ENCODE results near the gene ANTXRL. TPM values are rescaled to one million over a fixed set of nuclear protein-coding genes. Genes with fewer than 3 reads are reported as not detected.

Gene ANTXRL
- total RNA-seq, 1 donor from 2014 or later = not detected

DNA sequence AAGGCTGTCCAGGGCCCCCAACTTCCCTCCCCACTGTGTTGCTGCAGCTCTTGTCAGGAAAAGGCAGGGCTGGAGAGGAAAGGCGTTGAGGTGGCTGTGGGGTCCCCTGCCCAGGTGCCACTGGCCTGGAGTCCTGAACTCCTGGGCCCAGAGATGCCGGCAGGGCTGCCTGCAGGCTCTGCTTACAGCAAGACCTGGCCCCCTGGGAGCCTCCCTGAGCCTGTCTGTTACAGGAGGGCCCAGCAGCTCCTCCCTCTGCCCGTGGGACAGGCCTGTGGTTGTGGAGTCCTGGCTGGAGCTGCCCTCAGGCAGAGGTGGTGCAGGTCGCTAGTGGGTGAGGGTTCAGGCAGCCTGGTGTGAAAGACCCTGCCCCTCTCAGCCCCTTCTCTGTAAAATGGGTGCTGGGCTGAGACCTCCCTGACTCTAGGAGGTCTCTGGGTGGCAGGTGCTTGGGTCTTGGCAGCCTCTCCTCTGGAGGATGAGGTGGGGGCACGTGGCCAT is 9.9 kb downstream of the ANTXRL start:
- Mint-ChIP-seq H3K27ac (ENCODE audit: unreplicated experiment) (no peak overlapping the region), H3K9me3 (ENCODE audit: low read depth) (no peaks in the 10 kb centered on the region), H3K36me3 (ENCODE audit: low read depth) (no peaks in the 10 kb centered on the region), H3K27me3 (ENCODE audit: low read depth) (peaks cover 10% of the 10 kb centered on the region), H3K4me3 (ENCODE audit: unreplicated experiment) (no peak overlapping the region), H3K4me1 (ENCODE audit: low read depth) (no peaks in the 10 kb centered on the region)
- TF ChIP-seq, protein P1, sequence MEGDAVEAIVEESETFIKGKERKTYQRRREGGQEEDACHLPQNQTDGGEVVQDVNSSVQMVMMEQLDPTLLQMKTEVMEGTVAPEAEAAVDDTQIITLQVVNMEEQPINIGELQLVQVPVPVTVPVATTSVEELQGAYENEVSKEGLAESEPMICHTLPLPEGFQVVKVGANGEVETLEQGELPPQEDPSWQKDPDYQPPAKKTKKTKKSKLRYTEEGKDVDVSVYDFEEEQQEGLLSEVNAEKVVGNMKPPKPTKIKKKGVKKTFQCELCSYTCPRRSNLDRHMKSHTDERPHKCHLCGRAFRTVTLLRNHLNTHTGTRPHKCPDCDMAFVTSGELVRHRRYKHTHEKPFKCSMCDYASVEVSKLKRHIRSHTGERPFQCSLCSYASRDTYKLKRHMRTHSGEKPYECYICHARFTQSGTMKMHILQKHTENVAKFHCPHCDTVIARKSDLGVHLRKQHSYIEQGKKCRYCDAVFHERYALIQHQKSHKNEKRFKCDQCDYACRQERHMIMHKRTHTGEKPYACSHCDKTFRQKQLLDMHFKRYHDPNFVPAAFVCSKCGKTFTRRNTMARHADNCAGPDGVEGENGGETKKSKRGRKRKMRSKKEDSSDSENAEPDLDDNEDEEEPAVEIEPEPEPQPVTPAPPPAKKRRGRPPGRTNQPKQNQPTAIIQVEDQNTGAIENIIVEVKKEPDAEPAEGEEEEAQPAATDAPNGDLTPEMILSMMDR (IDR thresholded peaks at IDR 0.05) = no peak
- DNase-seq (ENCODE audit: low spot score) = no peak

DNA sequence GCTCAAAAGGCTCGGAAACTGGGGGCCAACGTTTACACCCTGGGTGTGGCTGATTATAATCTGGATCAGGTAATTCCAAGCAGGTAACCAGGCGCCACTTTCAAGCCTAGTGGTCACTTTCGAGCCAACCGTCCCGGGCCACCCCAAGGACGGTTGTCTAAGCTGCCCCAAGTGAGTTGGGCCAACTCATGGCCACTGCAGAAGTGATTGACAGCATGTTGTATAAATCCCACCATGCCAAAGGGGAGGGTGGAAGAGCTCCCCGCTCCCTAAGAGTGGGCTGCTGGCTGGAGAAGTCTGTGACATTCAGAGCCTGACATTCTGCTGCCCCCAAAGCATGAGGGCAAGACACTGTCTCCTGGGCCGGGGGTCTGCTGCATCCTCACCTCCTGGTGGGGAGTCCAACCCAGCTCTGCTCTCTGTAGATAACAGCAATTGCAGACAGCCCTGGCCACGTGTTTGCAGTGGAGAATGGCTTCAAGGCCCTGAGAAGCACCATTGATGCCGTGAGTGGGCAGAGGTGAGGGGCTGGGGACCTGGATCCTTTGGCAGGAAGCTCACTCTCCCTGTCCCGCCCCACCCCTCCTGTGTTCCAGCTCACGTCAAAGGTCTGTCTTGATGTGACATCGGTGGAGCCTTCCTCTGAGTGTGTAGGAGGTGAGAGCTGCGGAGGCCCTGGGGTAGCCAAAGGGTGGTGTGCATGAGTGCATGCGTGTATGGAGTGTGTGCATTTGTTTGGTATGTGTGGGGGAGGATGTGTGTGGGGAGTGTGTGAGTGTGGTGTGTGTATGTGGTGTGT is 10.8 kb downstream of the ANTXRL start:
- no peak for DNase-seq (ENCODE audit: low spot score)

DNA sequence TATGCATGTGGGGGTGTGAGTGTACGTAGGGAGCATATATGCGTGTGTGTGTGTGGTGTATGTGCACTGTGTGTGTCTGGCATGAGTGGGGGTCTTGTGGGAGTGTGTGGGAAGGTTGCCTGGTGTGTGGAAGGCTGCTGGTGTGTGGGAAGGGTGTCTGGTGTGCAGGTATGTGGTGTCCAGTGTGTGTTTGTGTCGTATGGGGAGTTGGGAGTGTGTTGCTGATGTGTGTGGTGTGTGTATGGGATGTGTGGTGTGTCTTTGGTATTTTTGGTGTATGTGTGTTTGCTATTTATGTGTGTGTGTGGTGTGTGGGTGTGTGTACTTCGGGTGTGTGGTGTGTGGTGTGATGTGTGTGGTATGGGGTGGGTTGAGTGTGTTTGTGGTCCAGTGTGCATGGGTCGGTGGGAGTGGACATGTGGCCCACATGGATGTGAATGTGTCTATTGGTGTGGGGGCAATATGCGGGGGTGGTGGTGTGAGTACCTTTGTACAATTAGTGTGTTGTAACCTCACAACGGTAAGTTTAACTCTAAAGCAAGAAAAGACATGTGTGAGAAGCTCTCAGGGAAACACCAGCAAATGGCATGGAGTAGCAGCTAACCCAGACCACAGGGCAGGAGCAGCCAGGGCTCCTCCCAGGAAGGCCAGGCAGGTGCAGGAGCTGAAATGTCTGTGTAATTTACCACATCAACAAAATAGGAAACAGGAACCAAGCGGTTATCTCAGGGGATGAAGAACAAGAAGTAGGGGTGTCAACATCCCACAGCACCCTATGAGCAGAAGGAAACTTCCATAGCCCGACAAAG is 11.9 kb downstream of the ANTXRL start:
- Mint-ChIP-seq H3K27me3 (ENCODE audit: low read depth) (no peaks in the 10 kb centered on the region), H3K4me1 (ENCODE audit: low read depth) (peaks cover 4% of the 10 kb centered on the region), H3K9me3 (ENCODE audit: low read depth) (no peaks in the 10 kb centered on the region), H3K27ac (ENCODE audit: unreplicated experiment) (no peak overlapping the region), H3K4me3 (ENCODE audit: unreplicated experiment) (no peak overlapping the region), H3K36me3 (ENCODE audit: low read depth) (no peaks in the 10 kb centered on the region)
- DNase-seq (ENCODE audit: low spot score) = no peak
- TF ChIP-seq, protein P1 (IDR thresholded peaks at IDR 0.05) = no peak

More for the DNA sequence above, 10.8 kb downstream of the ANTXRL start:
- no peaks in the 10 kb centered on the region for H3K9me3 Mint-ChIP-seq (ENCODE audit: low read depth)
- TF ChIP-seq, protein P1 (IDR thresholded peaks at IDR 0.05) = no peak
- H3K4me1 Mint-ChIP-seq (ENCODE audit: low read depth) = no peaks in the 10 kb centered on the region
- H3K4me3 Mint-ChIP-seq (ENCODE audit: unreplicated experiment) = no peak overlapping the region
- H3K36me3 Mint-ChIP-seq (ENCODE audit: low read depth) = no peaks in the 10 kb centered on the region
- H3K27me3 Mint-ChIP-seq (ENCODE audit: low read depth) = peaks cover 4% of the 10 kb centered on the region
- no peak overlapping the region for H3K27ac Mint-ChIP-seq (ENCODE audit: unreplicated experiment)

DNA sequence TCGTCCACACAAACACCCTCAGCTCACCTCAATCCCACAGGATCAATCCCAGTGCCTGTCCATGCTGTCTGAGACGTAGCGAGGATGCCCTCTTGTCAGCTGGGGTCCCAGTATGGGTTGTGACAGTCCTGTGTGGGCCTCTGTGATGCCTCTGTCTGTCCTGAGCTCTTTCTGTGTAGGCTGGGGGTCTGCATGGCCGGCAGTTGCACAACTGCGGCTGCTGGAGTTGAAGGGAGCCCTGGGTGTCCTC is 12.4 kb downstream of the ANTXRL start:
- no peak for DNase-seq (ENCODE audit: low spot score)
- no peaks in the 10 kb centered on the region for H3K36me3 Mint-ChIP-seq (ENCODE audit: low read depth)

More for the DNA sequence above, 12.4 kb downstream of the ANTXRL start:
- TF ChIP-seq, protein P1 (IDR thresholded peaks at IDR 0.05) = no peak
- H3K9me3 Mint-ChIP-seq (ENCODE audit: low read depth) = no peaks in the 10 kb centered on the region
- peaks cover 9% of the 10 kb centered on the region for H3K4me1 Mint-ChIP-seq (ENCODE audit: low read depth)
- no peak overlapping the region for H3K27ac Mint-ChIP-seq (ENCODE audit: unreplicated experiment)
- H3K27me3 Mint-ChIP-seq (ENCODE audit: low read depth) = no peaks in the 10 kb centered on the region
- H3K4me3 Mint-ChIP-seq (ENCODE audit: unreplicated experiment) = no peak overlapping the region

Measured in chondrocyte (in vitro differentiated cells).